Suprapubic skin (tissue), 4 donors: ENCODE measurements around the gene ANKRD33. TPM values are rescaled to one million over a fixed set of nuclear protein-coding genes. Genes with fewer than 3 reads are reported as not detected.

Experiments used
- DNase-seq, 2 donors: peaks; one replicate each; pipeline ENCODE4 v3.0.0-alpha.2; 2019; ENCODE audit warnings: low spot score in 2 of 2
- H3K27ac ChIP-seq: fragments of 200-600 bp; sonication (generic); one replicate; pipeline ENCODE4 v1.5.1; 2019
- H3K27me3 ChIP-seq: fragments of 200-600 bp; sonication (generic); one replicate; pipeline ENCODE4 v1.5.1; 2019
- H3K36me3 ChIP-seq: fragments of 200-600 bp; sonication (generic); one replicate; pipeline ENCODE4 v1.5.1; 2019
- H3K4me1 ChIP-seq: fragments of 200-600 bp; sonication (generic); one replicate; pipeline ENCODE4 v1.5.1; 2019
- H3K4me3 ChIP-seq: fragments of 200-600 bp; sonication (generic); one replicate; pipeline ENCODE4 v1.5.1; 2019; ENCODE audit warnings: mild to moderate bottlenecking
- H3K9me3 ChIP-seq: fragments of 200-600 bp; sonication (generic); one replicate; pipeline ENCODE4 v1.5.1; 2019
- CTCF ChIP-seq, 2 donors: fragments of 200-600 bp in 1 of 2; fragments of 450-650 bp in 1 of 2; sonication (generic) in 1 of 2; IDR thresholded peaks; one replicate each; pipeline ENCODE4 v1.5.1; 2016 to 2019; ENCODE audit warnings: antibody characterized with exemption in 2 of 2, mild to moderate bottlenecking in 1 of 2, moderate library complexity in 1 of 2
- EP300 ChIP-seq: sonication (generic); formaldehyde crosslinking; IDR thresholded peaks from one replicate; pipeline ENCODE4 v1.6.1; 2017; ENCODE audit warnings: antibody characterized with exemption
- POLR2A ChIP-seq, 2 donors: fragments of 450-650 bp; IDR thresholded peaks; one replicate each; pipeline ENCODE4 v1.6.1; 2017; ENCODE audit warnings: antibody characterized with exemption in 2 of 2, mild to moderate bottlenecking in 2 of 2, moderate library complexity in 2 of 2
- POLR2AphosphoS5 ChIP-seq, 3 donors: sonication (generic); formaldehyde crosslinking; IDR thresholded peaks; one replicate each; pipeline ENCODE4 v1.6.1; 2017; ENCODE audit warnings: antibody characterized with exemption in 3 of 3
- WGBS: methylation state at CpG from one replicate; pipeline ENCODE4 v1.1.5; 2018; 5-methylcytosine and 5-hydroxymethylcytosine counted together
- total RNA-seq, 4 donors: library from RNA; depleted of rRNA; stranded (reverse); fragments of >200 nt; gene quantifications; one replicate each; pipeline ENCODE4 v1.1.0, GENCODE V29; 2016

The ANKRD33 gene
- total RNA-seq, 4 donors from 2014 or later: not detected

GRCh38 chr12:51891843-51892242 is 3.9 kb downstream of the ANKRD33 start:
- Histone ChIP-seq H3K4me1 (peaks cover 3% of the 10 kb centered on the region), H3K4me3 (no peak overlapping the region), H3K27ac (no peak overlapping the region), H3K27me3 (no peaks in the 10 kb centered on the region), H3K36me3 (no peaks in the 10 kb centered on the region), H3K9me3 (no peaks in the 10 kb centered on the region)
- DNase-seq: no peak
- TF ChIP-seq CTCF (IDR thresholded peaks at IDR 0.05): peak in 1 of 2 donors; percentile 30
- no peak for TF ChIP-seq POLR2A (IDR thresholded peaks at IDR 0.05)

- Histone ChIP-seq H3K4me3 (no peak overlapping the region), H3K27ac (no peak overlapping the region), H3K4me1 (peaks cover 11% of the 10 kb centered on the region), H3K27me3 (no peaks in the 10 kb centered on the region), H3K9me3 (no peaks in the 10 kb centered on the region), H3K36me3 (no peaks in the 10 kb centered on the region)
- no peak for DNase-seq
- TF ChIP-seq POLR2A (IDR thresholded peaks at IDR 0.05) (no peak), CTCF (IDR thresholded peaks at IDR 0.05) (no peak)
- WGBS: 73% methylated on average over 6 of the region's 6 CpGs
These were observed 5.9 kb downstream of the ANKRD33 start for GRCh38 chr12:51893786-51894185.

GRCh38 chr12:51895378-51896135 is 7.7 kb downstream of the ANKRD33 start:
- no peak overlapping the region for H3K4me3 ChIP-seq
- no peak for TF ChIP-seq EP300
- no peak for DNase-seq
- peaks cover 11% of the 10 kb centered on the region for H3K4me1 ChIP-seq
- WGBS: 90% methylated on average over 4 of the region's 8 CpGs
- H3K36me3 ChIP-seq: no peaks in the 10 kb centered on the region
- H3K9me3 ChIP-seq: no peaks in the 10 kb centered on the region
- H3K27ac ChIP-seq: no peak overlapping the region
- no peaks in the 10 kb centered on the region for H3K27me3 ChIP-seq

- DNase-seq: no peak
- H3K27ac ChIP-seq: no peak overlapping the region
These were observed 8.3 kb downstream of the ANKRD33 start for GRCh38 chr12:51896236-51896635.

GRCh38 chr12:51897181-51897580 is 9.3 kb downstream of the ANKRD33 start:
- no peak overlapping the region for H3K4me3 ChIP-seq
- H3K36me3 ChIP-seq: no peaks in the 10 kb centered on the region
- DNase-seq: no peak
- H3K9me3 ChIP-seq: no peaks in the 10 kb centered on the region
- no peaks in the 10 kb centered on the region for H3K27me3 ChIP-seq
- H3K4me1 ChIP-seq: peaks cover 11% of the 10 kb centered on the region
- TF ChIP-seq POLR2A (IDR thresholded peaks at IDR 0.05) (no peak), EP300 (no peak), POLR2AphosphoS5 (IDR thresholded peaks at IDR 0.05) (no peak), CTCF (IDR thresholded peaks at IDR 0.05) (no peak)
- 70% methylated on average over 8 of the region's 8 CpGs for WGBS
- peak overlapping the region; percentile 34 for H3K27ac ChIP-seq

More at GRCh38 chr12:51896236-51896635, 8.3 kb downstream of the ANKRD33 start:
- WGBS: 81% methylated on average over 3 of the region's 3 CpGs
- H3K9me3 ChIP-seq: no peaks in the 10 kb centered on the region
- H3K27me3 ChIP-seq: no peaks in the 10 kb centered on the region
- no peak overlapping the region for H3K4me3 ChIP-seq
- H3K36me3 ChIP-seq: no peaks in the 10 kb centered on the region
- H3K4me1 ChIP-seq: peaks cover 11% of the 10 kb centered on the region
- no peak for TF ChIP-seq POLR2AphosphoS5 (IDR thresholded peaks at IDR 0.05)
- no peak for TF ChIP-seq EP300
- no peak for TF ChIP-seq POLR2A (IDR thresholded peaks at IDR 0.05)
- no peak for TF ChIP-seq CTCF (IDR thresholded peaks at IDR 0.05)

- TF ChIP-seq EP300: no peak
- no peak for TF ChIP-seq CTCF (IDR thresholded peaks at IDR 0.05)
- no peak for TF ChIP-seq POLR2A (IDR thresholded peaks at IDR 0.05)
- TF ChIP-seq POLR2AphosphoS5 (IDR thresholded peaks at IDR 0.05): no peak
- WGBS: 78% methylated on average over 2 of the region's 2 CpGs
- DNase-seq: no peak
- H3K4me3 ChIP-seq: no peak overlapping the region
- H3K9me3 ChIP-seq: no peaks in the 10 kb centered on the region
- H3K4me1 ChIP-seq: peaks cover 11% of the 10 kb centered on the region
- H3K27ac ChIP-seq: no peak overlapping the region
- H3K27me3 ChIP-seq: no peaks in the 10 kb centered on the region
- H3K36me3 ChIP-seq: no peaks in the 10 kb centered on the region
These were observed 10.6 kb downstream of the ANKRD33 start for GRCh38 chr12:51898506-51898905.
